ENCODE measurements around the gene NBPF20. TPM values are rescaled to one million over a fixed set of nuclear protein-coding genes. Genes with fewer than 3 reads are reported as not detected.
"Not testable (repeated sequence)": the region's sequence is repeated elsewhere in the genome, so short reads cannot be mapped to it uniquely, and the experiment has no call there.

NBPF20 gene
- total and polyA plus RNA-seq, 2 experiments from 2014 or later = 0.50 to 0.83 TPM

- Histone ChIP-seq H3K27me3 (ENCODE audit: insufficient read depth) (peaks cover 84% of the 10 kb centered on the region), H3K4me3 (peak overlapping the region; percentile 61), H2AFZ (peak overlapping the region; percentile 95; the same call in 1 of the 2 replicates), H3K4me2 (peak overlapping the region; percentile 57; the same call in 1 of the 2 replicates)
- not testable (repeated sequence) for H3K27ac Mint-ChIP-seq; H3K4me1 Mint-ChIP-seq; H3K27ac ChIP-seq (ENCODE audit: low read depth); H3F3A ChIP-seq (replicated peaks; ENCODE audit: low read depth); H4K20me1 ChIP-seq (replicated peaks; ENCODE audit: insufficient read depth); H3K36me3 Mint-ChIP-seq (ENCODE audit: low read depth); H3K9me2 ChIP-seq (ENCODE audit: insufficient read depth); H3K36me3 ChIP-seq (ENCODE audit: insufficient read depth); H3K79me2 ChIP-seq (replicated peaks; ENCODE audit: insufficient read depth); H3K4me1 ChIP-seq (ENCODE audit: insufficient read depth); H3K9me3 Mint-ChIP-seq
- DNase-seq (ENCODE audit: low spot score) = peak; percentile 15
- peaks cover 68% of the 10 kb centered on the region for H3K27me3 Mint-ChIP-seq (ENCODE audit: insufficient read depth, low read depth, poor library complexity)
- peak overlapping the region; percentile 78 for H3K4me3 Mint-ChIP-seq
- peak; percentile 81 for ATAC-seq
- peak; percentile 75 for TF ChIP-seq EZH2 (IDR thresholded peaks at IDR 0.05; ENCODE audit: low read depth, unreplicated experiment)
Observed at GRCh38 chr1:145430830-145431229, 5.4 kb upstream of the NBPF20 start.

- ATAC-seq; H3K4me1 ChIP-seq (ENCODE audit: insufficient read depth); H4K20me1 ChIP-seq (replicated peaks; ENCODE audit: insufficient read depth); H3K4me3 ChIP-seq; H3K36me3 ChIP-seq (ENCODE audit: insufficient read depth); H3K4me1 Mint-ChIP-seq; H3F3A ChIP-seq (replicated peaks; ENCODE audit: low read depth); DNase-seq (ENCODE audit: low spot score); H3K4me2 ChIP-seq; H3K27ac ChIP-seq (ENCODE audit: low read depth); H3K4me3 Mint-ChIP-seq; H3K79me2 ChIP-seq (replicated peaks; ENCODE audit: insufficient read depth); H3K27ac Mint-ChIP-seq; H3K9me3 Mint-ChIP-seq; H2AFZ ChIP-seq; H3K36me3 Mint-ChIP-seq (ENCODE audit: low read depth); H3K9me2 ChIP-seq (ENCODE audit: insufficient read depth): not testable (repeated sequence)
- TF ChIP-seq EZH2 (IDR thresholded peaks at IDR 0.05; ENCODE audit: low read depth, unreplicated experiment) = peak; percentile 48
- H3K27me3 Mint-ChIP-seq (ENCODE audit: insufficient read depth, low read depth, poor library complexity) = peaks cover 81% of the 10 kb centered on the region
- H3K27me3 ChIP-seq (ENCODE audit: insufficient read depth) = peaks cover 89% of the 10 kb centered on the region
Observed at GRCh38 chr1:145429329-145429728, 3.9 kb upstream of the NBPF20 start.

GRCh38 chr1:145424612-145425435 is 579 bp downstream of the NBPF20 start:
- DNase-seq (ENCODE audit: low spot score) (peak; percentile 6), ATAC-seq (peak; percentile 90)
- peak; percentile 76 for TF ChIP-seq EZH2 (IDR thresholded peaks at IDR 0.05; ENCODE audit: low read depth, unreplicated experiment)
- not testable (repeated sequence) for H4K20me1 ChIP-seq (replicated peaks; ENCODE audit: insufficient read depth); H3K79me2 ChIP-seq (replicated peaks; ENCODE audit: insufficient read depth); H3F3A ChIP-seq (replicated peaks; ENCODE audit: low read depth); H3K4me1 ChIP-seq (ENCODE audit: insufficient read depth); H3K27ac Mint-ChIP-seq; H3K36me3 ChIP-seq (ENCODE audit: insufficient read depth); H3K9me2 ChIP-seq (ENCODE audit: insufficient read depth); H3K27ac ChIP-seq (ENCODE audit: low read depth); H3K9me3 Mint-ChIP-seq; H2AFZ ChIP-seq; H3K4me1 Mint-ChIP-seq; H3K36me3 Mint-ChIP-seq (ENCODE audit: low read depth)
- Mint-ChIP-seq H3K27me3 (ENCODE audit: insufficient read depth, low read depth, poor library complexity) (peaks cover 47% of the 10 kb centered on the region), H3K4me3 (peak overlapping the region; percentile 89)
- Histone ChIP-seq H3K4me3 (peak overlapping the region; percentile 70), H3K4me2 (peak overlapping the region; percentile 86), H3K27me3 (ENCODE audit: insufficient read depth) (peaks cover 62% of the 10 kb centered on the region)

GRCh38 chr1:145415149-145415548 is 10.3 kb downstream of the NBPF20 start:
- H3K4me3 Mint-ChIP-seq = 0 out of 3 replicates have a peak overlapping the region, but pooled peaks have one; percentile 21
- not testable (repeated sequence) for H3K9me2 ChIP-seq (ENCODE audit: insufficient read depth); H3F3A ChIP-seq (replicated peaks; ENCODE audit: low read depth); H3K36me3 ChIP-seq (ENCODE audit: insufficient read depth); H3K9me3 Mint-ChIP-seq; H3K4me1 Mint-ChIP-seq; H3K27ac Mint-ChIP-seq; DNase-seq (ENCODE audit: low spot score); H3K4me1 ChIP-seq (ENCODE audit: insufficient read depth); H4K20me1 ChIP-seq (replicated peaks; ENCODE audit: insufficient read depth); H3K27ac ChIP-seq (ENCODE audit: low read depth); H3K27me3 Mint-ChIP-seq (ENCODE audit: insufficient read depth, low read depth, poor library complexity); ATAC-seq; H2AFZ ChIP-seq; H3K79me2 ChIP-seq (replicated peaks; ENCODE audit: insufficient read depth); H3K4me3 ChIP-seq; H3K36me3 Mint-ChIP-seq (ENCODE audit: low read depth)
- Histone ChIP-seq H3K27me3 (ENCODE audit: insufficient read depth) (peaks cover 28% of the 10 kb centered on the region), H3K4me2 (0 out of 2 replicates have a peak overlapping the region, but pooled peaks have one; percentile 43)

GRCh38 chr1:145407266-145407665 is 18.1 kb downstream of the NBPF20 start:
- H3K27me3 ChIP-seq (ENCODE audit: insufficient read depth); H3K9me3 Mint-ChIP-seq; ATAC-seq; H3K36me3 ChIP-seq (ENCODE audit: insufficient read depth); H3K27me3 Mint-ChIP-seq (ENCODE audit: insufficient read depth, low read depth, poor library complexity); H3K36me3 Mint-ChIP-seq (ENCODE audit: low read depth); H3K4me1 ChIP-seq (ENCODE audit: insufficient read depth); H3K79me2 ChIP-seq (replicated peaks; ENCODE audit: insufficient read depth); H2AFZ ChIP-seq; H3K4me1 Mint-ChIP-seq; H3K9me2 ChIP-seq (ENCODE audit: insufficient read depth); H3K4me2 ChIP-seq; DNase-seq (ENCODE audit: low spot score); H3K27ac Mint-ChIP-seq; H3K4me3 ChIP-seq; H4K20me1 ChIP-seq (replicated peaks; ENCODE audit: insufficient read depth); H3K27ac ChIP-seq (ENCODE audit: low read depth); H3K4me3 Mint-ChIP-seq; H3F3A ChIP-seq (replicated peaks; ENCODE audit: low read depth): not testable (repeated sequence)
